Ascending aorta (tissue), 2 donors: ENCODE data around the gene STXBP5. TPM values are rescaled to one million over a fixed set of nuclear protein-coding genes. Genes with fewer than 3 reads are reported as not detected.

Experiments
- DNase-seq, 2 donors: peaks; one replicate each; pipeline ENCODE4 v3.0.0-alpha.2; 2019; ENCODE audit warnings: low spot score in 2 of 2
- H3K27ac ChIP-seq, 2 donors: fragments of 200-600 bp; sonication (generic); one replicate each; pipeline ENCODE4 v1.5.1; 2016 to 2017; ENCODE audit warnings: mild to moderate bottlenecking in 1 of 2
- H3K27me3 ChIP-seq: fragments of 200-600 bp; sonication (generic); one replicate; pipeline ENCODE4 v1.5.1; 2017
- H3K36me3 ChIP-seq, 2 donors: fragments of 200-600 bp; sonication (generic); one replicate each; pipeline ENCODE4 v1.5.1; 2016
- H3K4me1 ChIP-seq, 2 donors: fragments of 200-600 bp; sonication (generic); one replicate each; pipeline ENCODE4 v1.5.1; 2016 to 2017; ENCODE audit warnings: mild to moderate bottlenecking in 1 of 2
- H3K4me3 ChIP-seq, 2 donors: fragments of 200-600 bp; sonication (generic); one replicate each; pipeline ENCODE4 v1.5.1; 2016 to 2017; ENCODE audit warnings: mild to moderate bottlenecking in 1 of 2
- H3K9me3 ChIP-seq, 2 donors: fragments of 200-600 bp; sonication (generic); one replicate each; pipeline ENCODE4 v1.5.1; 2016
- intact Hi-C: fragments of 100-400 bp; cut with DNase I; formaldehyde crosslinking; loops from one replicate; pipeline ENCODE4 v1.15.1; 2023
- total RNA-seq: library from RNA; depleted of rRNA; stranded (reverse); fragments of >200 nt; gene quantifications from one replicate; pipeline ENCODE4 v1.1.0, GENCODE V29; 2016
- TF ChIP-seq, protein P1 (sequence below), 3 experiments: fragments of 200-600 bp in 2 of 3; fragments of 450-650 bp in 1 of 3; sonication (generic) in 2 of 3; IDR thresholded peaks; one replicate each; pipeline ENCODE4 v1.5.1; 2016 to 2019; ENCODE audit warnings: antibody characterized with exemption in 3 of 3, mild to moderate bottlenecking in 1 of 3, moderate library complexity in 1 of 3

STXBP5 gene
- total RNA-seq, 1 donor from 2014 or later: 13.6 TPM

- Histone ChIP-seq H3K9me3 (no peaks in the 10 kb centered on the region), H3K4me1 (no peaks in the 10 kb centered on the region), H3K4me3 (no peak overlapping the region), H3K36me3 (no peaks in the 10 kb centered on the region), H3K27me3 (no peaks in the 10 kb centered on the region), H3K27ac (no peak overlapping the region)
- DNase-seq: no peak
- intact Hi-C loops: no loop called here
- TF ChIP-seq, protein P1, sequence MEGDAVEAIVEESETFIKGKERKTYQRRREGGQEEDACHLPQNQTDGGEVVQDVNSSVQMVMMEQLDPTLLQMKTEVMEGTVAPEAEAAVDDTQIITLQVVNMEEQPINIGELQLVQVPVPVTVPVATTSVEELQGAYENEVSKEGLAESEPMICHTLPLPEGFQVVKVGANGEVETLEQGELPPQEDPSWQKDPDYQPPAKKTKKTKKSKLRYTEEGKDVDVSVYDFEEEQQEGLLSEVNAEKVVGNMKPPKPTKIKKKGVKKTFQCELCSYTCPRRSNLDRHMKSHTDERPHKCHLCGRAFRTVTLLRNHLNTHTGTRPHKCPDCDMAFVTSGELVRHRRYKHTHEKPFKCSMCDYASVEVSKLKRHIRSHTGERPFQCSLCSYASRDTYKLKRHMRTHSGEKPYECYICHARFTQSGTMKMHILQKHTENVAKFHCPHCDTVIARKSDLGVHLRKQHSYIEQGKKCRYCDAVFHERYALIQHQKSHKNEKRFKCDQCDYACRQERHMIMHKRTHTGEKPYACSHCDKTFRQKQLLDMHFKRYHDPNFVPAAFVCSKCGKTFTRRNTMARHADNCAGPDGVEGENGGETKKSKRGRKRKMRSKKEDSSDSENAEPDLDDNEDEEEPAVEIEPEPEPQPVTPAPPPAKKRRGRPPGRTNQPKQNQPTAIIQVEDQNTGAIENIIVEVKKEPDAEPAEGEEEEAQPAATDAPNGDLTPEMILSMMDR (IDR thresholded peaks at IDR 0.05): no peak
These were observed 190.9 kb downstream of the STXBP5 start for GRCh38 chr6:147395158-147395557.

GRCh38 chr6:147397306-147397705 is 193.1 kb downstream of the STXBP5 start:
- Histone ChIP-seq H3K27me3 (no peaks in the 10 kb centered on the region), H3K4me1 (no peaks in the 10 kb centered on the region), H3K27ac (no peak overlapping the region), H3K4me3 (no peak overlapping the region), H3K9me3 (no peaks in the 10 kb centered on the region), H3K36me3 (no peaks in the 10 kb centered on the region)
- TF ChIP-seq, protein P1 (IDR thresholded peaks at IDR 0.05): no peak
- DNase-seq: no peak
- intact Hi-C loops: no loop called here

GRCh38 chr6:147400968-147401367 is 196.8 kb downstream of the STXBP5 start:
- intact Hi-C loops: no loop called here
- Histone ChIP-seq H3K36me3 (no peaks in the 10 kb centered on the region), H3K4me3 (no peak overlapping the region), H3K27ac (no peak overlapping the region), H3K9me3 (no peaks in the 10 kb centered on the region), H3K27me3 (no peaks in the 10 kb centered on the region), H3K4me1 (no peaks in the 10 kb centered on the region)
- TF ChIP-seq, protein P1 (IDR thresholded peaks at IDR 0.05): no peak
- no peak for DNase-seq

- H3K9me3 ChIP-seq: no peaks in the 10 kb centered on the region
- no peaks in the 10 kb centered on the region for H3K27me3 ChIP-seq
- no peak for DNase-seq
- intact Hi-C loops: no loop called here
- H3K4me3 ChIP-seq: no peak overlapping the region
- TF ChIP-seq, protein P1 (IDR thresholded peaks at IDR 0.05): no peak
- H3K36me3 ChIP-seq: no peaks in the 10 kb centered on the region
- H3K27ac ChIP-seq: no peak overlapping the region
- H3K4me1 ChIP-seq: no peaks in the 10 kb centered on the region
These were observed 197.6 kb downstream of the STXBP5 start for GRCh38 chr6:147401779-147402178.

- no peaks in the 10 kb centered on the region for H3K27me3 ChIP-seq
- peaks cover 0 to 6% of the 10 kb centered on the region in 2 donors for H3K9me3 ChIP-seq
- H3K4me3 ChIP-seq: no peak overlapping the region
- intact Hi-C loops: no loop called here
- no peaks in the 10 kb centered on the region for H3K36me3 ChIP-seq
- no peaks in the 10 kb centered on the region for H3K4me1 ChIP-seq
- DNase-seq: no peak
- H3K27ac ChIP-seq: no peak overlapping the region
- TF ChIP-seq, protein P1 (IDR thresholded peaks at IDR 0.05): no peak
These were observed 202.6 kb downstream of the STXBP5 start for GRCh38 chr6:147406783-147407182.

GRCh38 chr6:147407571-147407970 is 203.4 kb downstream of the STXBP5 start:
- Histone ChIP-seq H3K4me1 (no peaks in the 10 kb centered on the region), H3K9me3 (peaks cover 0 to 7% of the 10 kb centered on the region in 2 donors), H3K4me3 (no peak overlapping the region), H3K27me3 (no peaks in the 10 kb centered on the region), H3K36me3 (no peaks in the 10 kb centered on the region), H3K27ac (no peak overlapping the region)
- intact Hi-C loops: no loop called here
- TF ChIP-seq, protein P1 (IDR thresholded peaks at IDR 0.05): no peak
- DNase-seq: no peak
